H7 (cell line): ENCODE results near the gene NFE2. TPM values are rescaled to one million over a fixed set of nuclear protein-coding genes. Genes with fewer than 3 reads are reported as not detected.
"Not testable (repeated sequence)": the region's sequence is repeated elsewhere in the genome, so short reads cannot be mapped to it uniquely, and the experiment has no call there.

ENCODE experiments used
- DNase-seq: peaks from one replicate; pipeline ENCODE4 v3.0.0; 2012
- H3K27me3 ChIP-seq: 2 replicates; pipeline ENCODE4 v1.6.0; 2011; ENCODE audit warnings: mild to moderate bottlenecking, low read length; ENCODE audit not compliant: control insufficient read depth, insufficient read depth
- H3K36me3 ChIP-seq: replicated peaks from 2 replicates; pipeline ENCODE4 v1.5.1; 2011; ENCODE audit warnings: low read length; ENCODE audit not compliant: control insufficient read depth, insufficient read depth
- H3K4me3 ChIP-seq: 2 replicates; pipeline ENCODE4 v1.5.1; 2011; ENCODE audit warnings: low read depth, mild to moderate bottlenecking, control low read depth, low read length, moderate library complexity; ENCODE audit not compliant: insufficient read depth
- total RNA-seq: library from RNA; depleted of rRNA; stranded (reverse); fragments of >200 nt; shearing (Covaris generic); gene quantifications from 2 replicates; pipeline ENCODE4 v1.2.3, GENCODE V29; 2014

The NFE2 gene
- total RNA-seq, 1 experiment from 2014 or later, result 2.9 TPM

DNA sequence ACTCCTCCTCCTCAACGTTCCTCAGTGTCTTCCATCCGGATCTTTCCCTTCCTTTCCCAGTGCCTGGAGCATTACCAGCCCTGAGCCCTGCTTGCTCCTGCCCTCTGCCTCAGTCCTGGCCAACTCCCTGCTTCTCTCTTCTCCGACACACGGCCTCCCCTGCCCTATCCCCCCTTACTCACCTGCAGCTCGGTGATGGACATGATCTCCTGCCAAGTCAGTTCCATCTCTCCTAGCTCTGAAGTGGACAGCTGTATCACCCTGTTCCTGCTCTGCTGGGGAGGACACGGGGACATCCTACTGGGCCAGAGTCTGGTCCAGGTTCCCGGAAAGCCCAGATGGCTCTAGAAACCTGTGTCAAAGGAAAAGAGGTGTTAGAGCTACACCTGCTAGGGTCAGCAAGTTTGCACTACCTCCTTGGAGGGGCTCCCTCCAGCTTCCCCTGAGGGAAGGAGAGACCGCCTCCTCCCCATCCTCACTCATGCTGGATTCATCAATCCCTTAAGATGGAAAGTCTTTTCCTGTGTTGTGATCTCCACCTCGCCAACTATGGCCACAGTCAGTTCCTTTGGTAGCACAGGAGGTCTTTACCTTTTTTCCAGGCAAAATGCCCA lies 5.8 kb downstream of the NFE2 start:
- DNase-seq, result no peak
- H3K36me3 ChIP-seq, result no peaks in the 10 kb centered on the region
- H3K27me3 ChIP-seq, result peaks cover 9% of the 10 kb centered on the region
- no peak overlapping the region for H3K4me3 ChIP-seq

DNA sequence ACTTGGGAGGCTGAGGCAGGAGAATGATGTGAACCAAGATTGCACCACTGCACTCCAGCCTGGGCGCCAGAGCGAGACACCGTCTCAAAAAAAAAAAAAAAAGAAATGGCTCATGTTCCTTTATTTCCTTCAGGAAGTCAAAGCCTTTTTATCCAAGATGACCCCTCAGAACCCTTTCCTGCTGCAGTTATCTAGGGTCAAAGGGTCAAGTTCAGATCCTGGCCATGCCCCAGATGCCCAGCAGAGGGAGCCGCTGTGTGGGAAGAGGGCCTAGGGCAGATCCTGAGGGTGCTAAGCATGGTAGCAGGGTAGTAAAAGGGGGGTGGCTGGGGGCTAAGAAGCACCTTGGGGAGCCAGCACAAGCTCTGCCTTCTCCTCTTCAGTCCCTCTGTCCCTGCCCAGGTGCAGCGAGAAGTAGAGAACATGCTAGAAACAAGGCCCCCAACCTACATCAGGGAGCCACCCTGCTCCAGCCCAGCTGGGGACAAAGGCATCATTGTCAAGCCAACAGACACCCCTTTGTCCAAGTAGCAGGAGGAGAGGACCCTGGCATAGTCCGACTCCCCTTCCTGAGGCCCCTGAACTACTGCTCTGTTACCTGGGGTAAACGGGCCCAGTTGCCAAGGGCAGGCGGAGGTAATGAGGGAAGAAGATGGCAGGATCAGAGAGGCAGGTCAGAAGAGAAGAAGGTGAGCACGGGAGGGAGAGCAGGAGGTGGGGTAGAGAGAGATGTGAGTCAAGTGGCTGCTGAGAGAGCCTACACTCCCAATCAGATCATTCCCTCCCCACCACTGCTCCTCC lies 6.5 kb downstream of the NFE2 start:
- no peaks in the 10 kb centered on the region for H3K36me3 ChIP-seq
- peaks cover 3% of the 10 kb centered on the region for H3K27me3 ChIP-seq
- no peak overlapping the region for H3K4me3 ChIP-seq
- DNase-seq, result peak; percentile 86

DNA sequence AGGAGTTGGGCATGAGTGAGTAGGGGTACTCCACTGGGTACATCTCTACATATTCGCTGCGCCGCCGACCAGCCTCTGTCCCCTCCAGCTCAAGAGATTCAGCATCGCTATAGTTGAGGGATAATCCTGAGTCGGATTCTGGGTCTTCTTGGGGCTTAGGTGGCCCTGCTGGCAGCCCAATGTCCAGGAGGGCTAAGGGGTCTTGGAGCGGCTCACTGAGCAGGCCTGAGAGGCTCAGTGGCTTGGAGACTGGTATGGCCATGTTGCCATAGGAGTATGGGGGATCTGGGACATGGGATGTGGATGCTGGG lies 7.9 kb downstream of the NFE2 start:
- Histone ChIP-seq H3K27me3 (no peaks in the 10 kb centered on the region), H3K4me3 (no peak overlapping the region), H3K36me3 (no peaks in the 10 kb centered on the region)
- no peak for DNase-seq

DNA sequence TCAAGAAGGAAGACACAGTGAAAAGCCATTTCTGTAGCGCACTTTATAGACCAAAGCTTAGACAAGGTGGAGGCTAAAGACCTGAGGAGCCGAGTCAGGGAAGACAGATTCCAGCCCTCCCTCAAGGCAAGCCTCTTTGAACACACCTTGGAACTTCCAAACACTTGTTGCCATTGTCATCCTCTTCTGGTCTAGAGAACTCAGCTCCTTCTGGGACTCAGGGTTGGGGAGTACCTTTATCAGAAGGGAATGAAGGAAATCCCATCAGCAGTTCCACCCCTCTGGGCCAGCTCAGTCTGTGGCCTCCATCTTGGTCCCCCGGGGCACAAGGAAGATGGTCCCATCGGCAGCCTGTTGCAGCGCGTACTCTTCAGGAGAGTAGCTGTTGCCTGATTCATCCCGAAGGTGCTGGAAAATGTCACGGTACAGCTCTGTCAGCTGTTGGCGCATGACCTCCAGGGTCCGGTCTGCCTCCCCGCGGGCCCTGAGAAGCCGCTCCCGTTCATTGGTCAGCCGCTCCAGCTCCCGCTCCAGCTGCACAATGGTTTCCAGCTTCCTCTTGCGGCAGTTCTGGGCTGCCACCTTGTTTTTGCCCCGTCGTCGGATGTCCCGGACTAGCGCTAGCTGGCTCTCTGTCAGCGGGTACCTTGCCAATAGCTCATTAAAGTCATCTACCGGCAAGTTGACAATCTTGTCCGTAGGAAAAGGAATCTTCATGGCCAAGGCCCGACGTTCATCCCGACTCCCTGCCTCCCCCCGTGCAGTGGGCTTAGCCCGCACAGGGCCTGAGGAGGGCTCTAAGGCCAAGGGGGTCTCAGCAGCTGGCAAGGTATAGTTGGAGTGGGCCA lies 8.5 kb downstream of the NFE2 start:
- H3K27me3 ChIP-seq, result no peaks in the 10 kb centered on the region
- peaks cover 2% of the 10 kb centered on the region for H3K36me3 ChIP-seq
- DNase-seq, result no peak
- H3K4me3 ChIP-seq, result no peak overlapping the region

DNA sequence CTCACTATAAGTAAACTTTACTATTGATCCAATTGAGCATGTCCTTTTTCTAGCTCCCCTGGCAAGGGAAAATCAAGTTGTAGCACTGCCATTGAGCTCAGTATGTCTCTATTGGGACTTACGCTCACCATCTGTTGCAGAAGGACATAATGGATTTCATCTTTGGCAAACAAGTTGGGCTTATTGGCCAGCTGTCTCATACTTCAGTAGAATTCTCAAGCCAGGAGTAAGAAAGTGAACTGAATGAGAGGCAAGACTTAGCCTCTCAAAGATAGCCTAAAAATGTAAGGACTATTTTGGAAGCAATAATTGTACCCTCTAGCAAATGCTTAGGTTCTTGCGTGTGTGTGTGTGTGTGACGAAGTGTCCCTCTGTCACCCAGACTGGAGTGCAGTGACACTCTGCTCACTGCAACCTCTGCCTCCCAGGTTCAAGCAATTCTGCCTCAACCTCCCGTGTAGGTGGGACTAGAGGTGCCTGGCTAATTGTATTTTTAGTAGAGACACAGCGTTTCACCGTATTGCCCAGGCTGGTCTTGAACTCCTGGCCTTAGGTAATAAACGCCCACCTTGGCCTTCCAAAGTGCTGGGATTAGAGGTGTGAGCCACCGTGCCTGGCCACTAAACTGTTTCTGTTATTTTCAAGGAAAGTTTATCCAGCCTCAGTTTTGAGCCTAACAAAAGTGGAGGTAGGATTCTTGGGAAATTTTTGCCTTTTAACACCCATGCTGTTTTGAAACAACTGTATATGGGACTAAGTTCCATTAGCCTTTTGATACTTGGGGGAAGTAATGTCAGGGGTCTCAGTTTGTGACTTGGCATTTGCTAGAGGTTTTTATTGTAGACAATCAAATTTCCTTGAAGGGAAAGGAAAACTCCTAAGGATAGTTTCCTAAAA lies 13.3 kb downstream of the NFE2 start:
- no peaks in the 10 kb centered on the region for H3K27me3 ChIP-seq
- DNase-seq, result no peak
- peaks cover 38% of the 10 kb centered on the region for H3K36me3 ChIP-seq
- H3K4me3 ChIP-seq, result no peak overlapping the region

DNA sequence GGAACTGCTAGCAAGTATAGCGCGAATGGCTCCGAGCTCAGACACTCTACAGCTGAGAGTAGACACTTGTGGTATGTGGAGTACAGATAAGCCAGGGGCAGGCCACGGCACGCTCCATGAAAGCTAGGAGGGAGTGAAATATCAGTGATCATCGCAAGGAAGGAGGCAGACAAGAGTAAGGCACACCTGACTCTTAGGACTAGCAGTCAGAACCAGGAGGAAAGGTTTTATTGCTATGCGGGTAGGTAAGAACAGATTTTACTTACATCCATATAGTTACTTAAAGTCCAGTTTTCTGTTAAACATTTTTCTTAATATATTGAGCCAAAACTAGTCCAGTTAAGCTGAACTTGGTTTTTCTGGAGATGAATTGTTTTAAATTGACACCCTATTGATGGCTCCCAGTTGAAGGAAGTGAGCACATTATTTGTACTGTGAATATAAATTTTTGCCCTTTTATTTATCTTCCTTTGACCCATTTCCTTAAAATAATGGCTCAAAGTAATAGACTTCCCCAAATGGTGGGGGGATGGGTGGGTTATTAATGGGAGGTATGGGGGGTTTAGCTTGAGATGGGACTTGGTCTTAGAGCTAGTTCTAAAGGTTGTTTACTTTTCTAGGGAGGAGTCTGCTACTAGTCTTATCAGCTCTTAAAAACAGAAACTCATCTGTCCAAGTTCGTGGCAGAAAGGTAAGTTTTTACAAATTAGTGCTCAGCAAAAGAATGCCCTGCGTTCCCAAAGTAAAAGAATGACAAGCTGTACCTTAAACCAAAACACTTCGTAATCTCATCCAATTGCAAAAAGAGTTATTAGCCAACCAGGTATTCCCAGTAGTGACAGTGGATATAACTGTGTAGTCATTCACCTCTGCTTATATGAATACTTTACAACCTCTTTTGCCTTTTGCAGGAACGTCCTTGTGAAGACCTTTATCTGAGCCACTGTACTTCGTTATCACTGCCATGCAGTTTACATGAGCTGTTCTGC lies 14.5 kb downstream of the NFE2 start:
- DNase-seq, result no peak
- Histone ChIP-seq H3K4me3 (no peak overlapping the region), H3K36me3 (peaks cover 48% of the 10 kb centered on the region), H3K27me3 (no peaks in the 10 kb centered on the region)

DNA sequence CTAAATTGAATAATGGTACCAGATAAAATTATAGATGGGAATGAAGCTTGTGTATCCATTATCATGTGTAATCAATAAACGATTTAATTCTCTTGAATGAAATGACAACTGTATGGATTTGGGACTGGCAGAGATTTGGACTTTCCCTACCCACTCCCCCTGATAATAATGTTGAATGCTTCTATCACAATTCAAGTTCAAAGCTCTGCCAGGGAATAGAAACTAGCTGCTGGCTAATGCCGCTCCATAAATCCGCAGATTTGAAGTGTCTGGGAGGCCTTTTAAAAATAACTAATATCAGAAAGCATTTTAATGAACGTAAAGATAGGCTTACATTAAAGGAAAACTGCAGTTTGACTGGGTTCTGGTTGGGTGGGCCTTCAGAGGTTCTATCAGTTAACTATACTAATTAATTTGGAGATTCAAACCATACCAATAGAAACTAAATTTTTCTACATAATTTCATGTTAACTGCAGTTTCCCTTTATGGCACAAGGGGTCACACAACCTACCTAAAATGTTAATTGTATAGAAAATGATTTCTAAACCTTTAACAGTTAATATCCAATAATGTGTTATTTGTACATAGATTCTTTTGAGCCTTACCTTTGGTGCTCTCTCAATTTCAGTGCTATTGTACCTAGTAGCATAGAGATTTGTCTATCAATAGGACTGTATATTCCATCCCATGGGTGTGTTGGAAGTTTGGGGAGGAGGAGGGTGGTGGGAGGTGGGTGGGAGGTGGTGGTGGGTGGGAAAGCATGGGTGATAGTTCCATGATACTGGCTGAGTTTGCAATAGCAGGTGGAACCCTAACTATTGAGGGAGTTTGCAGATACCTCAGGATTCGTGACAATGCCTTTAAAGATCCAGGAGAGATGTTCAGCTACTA lies 15.4 kb downstream of the NFE2 start:
- Histone ChIP-seq H3K4me3 (no peak overlapping the region), H3K27me3 (no peaks in the 10 kb centered on the region), H3K36me3 (peaks cover 53% of the 10 kb centered on the region)
- DNase-seq, result no peak

DNA sequence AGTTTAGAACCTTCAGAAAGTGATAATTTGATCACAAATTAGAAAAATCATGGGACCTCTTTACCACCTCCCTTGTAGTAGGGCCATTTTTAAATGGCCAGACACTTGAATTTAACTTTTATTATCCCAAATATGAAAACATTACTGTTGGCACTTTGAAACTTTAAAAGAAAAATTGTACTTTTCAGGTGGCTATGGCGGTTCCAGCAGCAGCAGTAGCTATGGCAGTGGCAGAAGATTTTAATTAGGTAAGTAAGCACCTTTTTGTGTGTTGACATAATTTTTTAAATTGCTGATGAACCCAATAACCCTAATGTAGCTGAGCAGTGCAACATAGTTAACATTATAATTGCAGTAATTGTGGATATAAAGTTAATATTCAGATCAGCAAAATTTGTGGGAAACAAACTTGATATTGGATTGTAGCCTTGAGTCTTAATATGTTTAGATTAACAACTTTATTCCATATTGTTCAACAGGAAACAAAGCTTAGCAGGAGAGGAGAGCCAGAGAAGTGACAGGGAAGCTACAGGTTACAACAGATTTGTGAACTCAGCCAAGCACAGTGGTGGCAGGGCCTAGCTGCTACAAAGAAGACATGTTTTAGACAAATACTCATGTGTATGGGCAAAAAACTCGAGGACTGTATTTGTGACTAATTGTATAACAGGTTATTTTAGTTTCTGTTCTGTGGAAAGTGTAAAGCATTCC lies 16.6 kb downstream of the NFE2 start:
- peaks cover 53% of the 10 kb centered on the region for H3K36me3 ChIP-seq
- not testable (repeated sequence) for H3K4me3 ChIP-seq, DNase-seq, H3K27me3 ChIP-seq

DNA sequence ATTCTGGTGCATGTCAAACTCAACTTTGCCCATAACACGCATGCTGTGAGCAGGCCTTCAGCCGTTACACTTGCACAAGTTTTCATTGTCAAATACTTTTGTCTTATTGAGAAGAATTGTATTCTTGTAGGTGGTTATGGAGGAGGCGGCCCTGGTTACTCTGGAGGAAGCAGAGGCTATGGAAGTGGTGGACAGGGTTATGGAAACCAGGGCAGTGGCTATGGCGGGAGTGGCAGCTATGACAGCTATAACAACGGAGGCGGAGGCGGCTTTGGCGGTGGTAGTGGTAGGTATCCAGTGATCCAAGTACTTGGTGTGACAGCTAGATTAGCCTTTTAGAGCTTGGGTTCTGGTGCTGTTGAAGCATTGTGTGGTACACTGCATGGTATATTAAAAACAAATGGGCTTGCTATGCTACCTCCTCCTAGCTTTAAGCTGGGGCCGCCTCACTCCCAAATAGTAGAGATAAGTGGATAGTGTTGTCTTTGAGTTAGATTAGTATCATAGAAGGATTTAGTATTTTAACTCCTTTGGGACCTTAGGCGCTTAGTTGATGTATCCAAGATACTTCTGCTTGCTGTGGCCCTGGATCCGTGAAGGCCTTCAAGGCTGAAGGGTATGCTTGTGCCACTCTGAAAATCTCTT lies 17.7 kb downstream of the NFE2 start:
- H3K27me3 ChIP-seq, result no peaks in the 10 kb centered on the region
- DNase-seq, result no peak
- H3K4me3 ChIP-seq, result no peak overlapping the region; the same call in 1 of the 2 replicates
- H3K36me3 ChIP-seq, result peaks cover 54% of the 10 kb centered on the region

DNA sequence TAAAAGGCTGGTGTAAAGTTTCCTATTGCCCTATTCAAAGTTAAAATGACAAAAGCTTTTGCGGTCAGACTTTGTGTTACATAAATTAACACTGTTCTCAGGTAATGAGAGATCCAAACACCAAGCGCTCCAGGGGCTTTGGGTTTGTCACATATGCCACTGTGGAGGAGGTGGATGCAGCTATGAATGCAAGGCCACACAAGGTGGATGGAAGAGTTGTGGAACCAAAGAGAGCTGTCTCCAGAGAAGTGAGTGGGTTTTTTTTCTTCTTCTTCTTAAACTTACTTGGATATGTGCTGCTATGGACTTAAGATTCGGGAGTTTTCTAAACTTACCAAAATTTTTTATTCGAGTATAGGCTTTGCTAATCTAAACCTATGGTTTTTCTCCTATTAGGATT lies 19.1 kb downstream of the NFE2 start:
- H3K36me3 ChIP-seq, result peaks cover 46% of the 10 kb centered on the region

DNA sequence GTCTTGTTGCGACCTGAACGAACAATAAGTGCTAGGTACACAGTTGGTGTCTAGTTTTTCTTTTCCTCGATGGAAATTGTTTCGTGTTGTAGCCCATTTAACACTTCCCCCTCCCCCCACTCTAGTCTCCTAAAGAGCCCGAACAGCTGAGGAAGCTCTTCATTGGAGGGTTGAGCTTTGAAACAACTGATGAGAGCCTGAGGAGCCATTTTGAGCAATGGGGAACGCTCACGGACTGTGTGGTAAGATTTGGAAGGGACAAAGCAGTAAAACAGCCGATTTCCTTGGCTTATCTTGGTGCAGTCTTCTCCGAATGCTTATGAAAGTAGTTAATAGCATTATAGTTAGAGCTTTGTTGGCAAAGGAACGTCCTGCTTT lies 19.6 kb downstream of the NFE2 start:
- not testable (repeated sequence) for H3K27me3 ChIP-seq, DNase-seq
- H3K36me3 ChIP-seq, result peaks cover 42% of the 10 kb centered on the region
- peak overlapping the region; percentile 94 for H3K4me3 ChIP-seq

More for the DNA sequence above, 19.1 kb downstream of the NFE2 start:
- not testable (repeated sequence) for DNase-seq, H3K27me3 ChIP-seq
- H3K4me3 ChIP-seq, result peak overlapping the region; percentile 94
